Smooth muscle cell (in vitro differentiated cells): ENCODE results near the gene DARS1. TPM values are rescaled to one million over a fixed set of nuclear protein-coding genes. Genes with fewer than 3 reads are reported as not detected.

Experiments
- DNase-seq: peaks from one replicate; lab custom pipeline; 2025; ENCODE audit not compliant: unreplicated experiment; lab: John Stamatoyannopoulos, UW
- H2AFZ ChIP-seq: fragments of 200-600 bp; sonication (generic); 2 replicates; pipeline ENCODE4 v1.6.0; 2016; ENCODE audit warnings: antibody characterized with exemption, low read depth, mild to moderate bottlenecking
- H3F3A ChIP-seq: fragments of 200-600 bp; sonication (generic); 2 replicates; pipeline ENCODE4 v1.6.0; 2017; ENCODE audit warnings: antibody characterized with exemption, low read depth
- H3K27ac ChIP-seq: fragments of 200-600 bp; sonication (generic); 2 replicates; pipeline ENCODE4 v1.5.1; 2016; ENCODE audit warnings: low read depth, mild to moderate bottlenecking
- H3K27me3 ChIP-seq: fragments of 200-600 bp; sonication (generic); 2 replicates; pipeline ENCODE4 v1.6.1; 2016; ENCODE audit warnings: low read depth, mild to moderate bottlenecking
- H3K36me3 ChIP-seq: fragments of 200-600 bp; sonication (generic); 2 replicates; pipeline ENCODE4 v1.5.1; 2016; ENCODE audit warnings: low read depth
- H3K4me1 ChIP-seq: fragments of 200-600 bp; sonication (generic); 2 replicates; pipeline ENCODE4 v1.5.1; 2016; ENCODE audit warnings: low read depth
- H3K4me2 ChIP-seq: fragments of 200-600 bp; sonication (generic); 2 replicates; pipeline ENCODE4 v1.6.0; 2016; ENCODE audit warnings: mild to moderate bottlenecking
- H3K4me3 ChIP-seq: fragments of 200-600 bp; sonication (generic); 2 replicates; pipeline ENCODE4 v1.5.1; 2016; ENCODE audit warnings: mild to moderate bottlenecking
- H3K79me2 ChIP-seq: fragments of 200-600 bp; sonication (generic); 2 replicates; pipeline ENCODE4 v1.6.0; 2016; ENCODE audit warnings: low read depth, mild to moderate bottlenecking
- H3K9ac ChIP-seq: fragments of 200-600 bp; sonication (generic); 2 replicates; pipeline ENCODE4 v1.6.0; 2016; ENCODE audit warnings: low read depth
- H3K9me3 ChIP-seq: fragments of 200-600 bp; sonication (generic); replicated peaks from 2 replicates; pipeline ENCODE4 v1.5.1; 2016; ENCODE audit warnings: low read depth
- H4K20me1 ChIP-seq: fragments of 200-600 bp; sonication (generic); 2 replicates; pipeline ENCODE4 v1.6.0; 2016; ENCODE audit warnings: low read depth
- WGBS: methylation state at CpG from one replicate; pipeline ENCODE4 v1.1.7; 2016; ENCODE audit warnings: low lambda C conversion rate; 5-methylcytosine and 5-hydroxymethylcytosine counted together
- polyA plus RNA-seq: library from polyadenylated mRNA; unstranded; fragments of >200 nt; fragmentation: Nextera tagmentation; extraction: Ambion mirVana; gene quantifications from 2 replicates; pipeline ENCODE4 v1.2.1, GENCODE V29; 2016
- total RNA-seq: library from RNA; depleted of rRNA; stranded (reverse); fragments of >200 nt; gene quantifications from 2 replicates; pipeline ENCODE4 v1.2.3, GENCODE V29; 2014
- TF ChIP-seq, protein P1 (sequence below): fragments of 200-600 bp; sonication (generic); IDR thresholded peaks from 2 replicates; pipeline ENCODE4 v1.5.1; 2017; ENCODE audit warnings: borderline replicate concordance, mild to moderate bottlenecking, antibody characterized with exemption; ENCODE audit not compliant: insufficient read depth, poor library complexity, severe bottlenecking

The DARS1 gene
- total and polyA plus RNA-seq, 2 experiments from 2014 or later = 110 to 121 TPM

DNA sequence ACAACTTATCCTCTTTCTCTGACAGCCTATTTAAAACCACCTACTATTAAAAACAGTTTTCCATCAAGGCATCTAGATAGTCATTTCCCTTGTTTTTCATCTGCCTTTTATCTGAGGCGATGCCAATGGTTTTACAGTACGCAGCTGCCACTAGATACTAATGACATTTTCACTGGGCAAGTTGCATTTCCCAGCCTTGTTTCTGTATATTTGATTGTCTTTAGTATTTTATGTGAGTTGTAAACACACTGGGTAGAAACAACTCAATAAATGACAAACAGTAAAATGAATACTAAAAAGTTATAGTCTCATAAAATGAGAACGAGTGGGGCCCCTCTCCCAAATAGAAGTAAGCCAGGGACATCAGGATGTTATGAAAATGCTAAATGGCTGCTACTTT, 8.9 kb upstream of the DARS1 start:
- Histone ChIP-seq H3K9ac (no peak overlapping the region), H3F3A (peaks cover 4% of the 10 kb centered on the region), H3K27me3 (no peaks in the 10 kb centered on the region), H4K20me1 (no peaks in the 10 kb centered on the region), H2AFZ (no peak overlapping the region), H3K4me2 (no peak overlapping the region), H3K9me3 (no peaks in the 10 kb centered on the region), H3K79me2 (no peaks in the 10 kb centered on the region), H3K36me3 (no peaks in the 10 kb centered on the region), H3K4me3 (no peak overlapping the region), H3K27ac (no peak overlapping the region), H3K4me1 (no peaks in the 10 kb centered on the region)
- no peak for DNase-seq
- TF ChIP-seq, protein P1, sequence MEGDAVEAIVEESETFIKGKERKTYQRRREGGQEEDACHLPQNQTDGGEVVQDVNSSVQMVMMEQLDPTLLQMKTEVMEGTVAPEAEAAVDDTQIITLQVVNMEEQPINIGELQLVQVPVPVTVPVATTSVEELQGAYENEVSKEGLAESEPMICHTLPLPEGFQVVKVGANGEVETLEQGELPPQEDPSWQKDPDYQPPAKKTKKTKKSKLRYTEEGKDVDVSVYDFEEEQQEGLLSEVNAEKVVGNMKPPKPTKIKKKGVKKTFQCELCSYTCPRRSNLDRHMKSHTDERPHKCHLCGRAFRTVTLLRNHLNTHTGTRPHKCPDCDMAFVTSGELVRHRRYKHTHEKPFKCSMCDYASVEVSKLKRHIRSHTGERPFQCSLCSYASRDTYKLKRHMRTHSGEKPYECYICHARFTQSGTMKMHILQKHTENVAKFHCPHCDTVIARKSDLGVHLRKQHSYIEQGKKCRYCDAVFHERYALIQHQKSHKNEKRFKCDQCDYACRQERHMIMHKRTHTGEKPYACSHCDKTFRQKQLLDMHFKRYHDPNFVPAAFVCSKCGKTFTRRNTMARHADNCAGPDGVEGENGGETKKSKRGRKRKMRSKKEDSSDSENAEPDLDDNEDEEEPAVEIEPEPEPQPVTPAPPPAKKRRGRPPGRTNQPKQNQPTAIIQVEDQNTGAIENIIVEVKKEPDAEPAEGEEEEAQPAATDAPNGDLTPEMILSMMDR = no peak
- 35% methylated on average over 3 of the region's 3 CpGs for WGBS

DNA sequence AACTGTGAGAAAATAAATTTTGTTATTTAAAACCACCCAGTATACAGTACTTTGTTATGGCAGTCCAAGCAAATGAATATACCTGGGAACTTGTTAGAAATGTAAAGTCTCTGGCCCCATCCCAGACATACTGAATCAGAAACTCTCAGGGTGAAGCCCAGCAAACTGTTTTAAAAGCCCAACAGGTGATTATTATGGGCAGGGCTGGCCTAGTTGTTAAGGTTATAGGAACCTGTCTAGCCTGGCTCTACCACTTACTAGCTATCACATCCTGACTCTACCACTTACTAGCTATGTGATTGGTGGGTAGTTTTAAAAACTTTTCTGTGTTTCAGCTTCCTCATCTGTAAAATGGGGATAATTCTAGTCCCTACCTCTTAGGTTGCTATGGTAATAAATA, 8.0 kb upstream of the DARS1 start:
- H2AFZ ChIP-seq = no peak overlapping the region
- no peak for DNase-seq
- H3K79me2 ChIP-seq = no peaks in the 10 kb centered on the region
- H3K4me1 ChIP-seq = no peaks in the 10 kb centered on the region
- H3F3A ChIP-seq = peaks cover 4% of the 10 kb centered on the region
- no peaks in the 10 kb centered on the region for H3K36me3 ChIP-seq
- H3K9me3 ChIP-seq = no peaks in the 10 kb centered on the region
- TF ChIP-seq, protein P1 = no peak
- H3K27ac ChIP-seq = no peak overlapping the region
- no peak overlapping the region for H3K4me3 ChIP-seq
- H4K20me1 ChIP-seq = no peaks in the 10 kb centered on the region
- H3K9ac ChIP-seq = no peak overlapping the region
- no peaks in the 10 kb centered on the region for H3K27me3 ChIP-seq
- H3K4me2 ChIP-seq = no peak overlapping the region

DNA sequence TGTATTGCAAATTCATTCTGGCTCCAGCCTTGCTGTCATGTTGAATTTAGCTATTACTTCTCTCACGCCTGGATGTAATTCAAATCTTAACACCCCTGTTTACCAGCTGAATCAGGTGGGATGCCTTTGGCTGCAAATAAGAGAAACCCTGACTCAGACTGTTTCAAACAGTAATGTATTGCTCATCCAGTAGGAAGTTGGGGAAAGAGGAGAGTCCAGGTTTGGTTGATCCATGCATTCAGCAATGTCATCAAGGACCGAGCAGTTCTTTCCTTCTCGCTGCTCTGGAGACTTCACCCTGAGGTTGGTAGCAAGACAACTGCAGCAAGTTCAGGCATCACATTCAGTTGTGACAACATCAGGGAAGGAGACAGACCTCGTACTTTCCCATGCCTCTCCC, 6.4 kb upstream of the DARS1 start:
- TF ChIP-seq, protein P1 = no peak
- H3K4me3 ChIP-seq = no peak overlapping the region
- H3K4me2 ChIP-seq = no peak overlapping the region
- H3K27me3 ChIP-seq = no peaks in the 10 kb centered on the region
- H4K20me1 ChIP-seq = no peaks in the 10 kb centered on the region
- H3K9ac ChIP-seq = no peak overlapping the region
- H3K36me3 ChIP-seq = no peaks in the 10 kb centered on the region
- H3F3A ChIP-seq = no peaks in the 10 kb centered on the region
- H3K79me2 ChIP-seq = no peaks in the 10 kb centered on the region
- no peak for DNase-seq
- H3K4me1 ChIP-seq = no peaks in the 10 kb centered on the region
- H2AFZ ChIP-seq = no peak overlapping the region
- H3K27ac ChIP-seq = no peak overlapping the region
- WGBS = 92% methylated on average over 4 of the region's 4 CpGs
- H3K9me3 ChIP-seq = no peaks in the 10 kb centered on the region

GRCh38 chr2:135987441-135987840, 2.0 kb upstream of the DARS1 start:
- no peak overlapping the region for H3K27ac ChIP-seq
- peaks cover 22% of the 10 kb centered on the region for H3K79me2 ChIP-seq
- no peaks in the 10 kb centered on the region for H4K20me1 ChIP-seq
- no peak overlapping the region for H3K9ac ChIP-seq
- no peaks in the 10 kb centered on the region for H3K36me3 ChIP-seq
- 100% methylated on average over 2 of the region's 2 CpGs for WGBS
- no peaks in the 10 kb centered on the region for H3K9me3 ChIP-seq
- H3K4me3 ChIP-seq = no peak overlapping the region
- H3K27me3 ChIP-seq = no peaks in the 10 kb centered on the region
- TF ChIP-seq, protein P1 = no peak
- H3K4me2 ChIP-seq = no peak overlapping the region
- no peak overlapping the region for H2AFZ ChIP-seq
- peaks cover 22% of the 10 kb centered on the region for H3K4me1 ChIP-seq
- DNase-seq = no peak
- peaks cover 5% of the 10 kb centered on the region for H3F3A ChIP-seq
